Prostate gland (tissue), 2 donors: ENCODE results near the gene SLC10A7.

Source experiments
- CTCF ChIP-seq, 4 experiments: fragments of 200-600 bp in 2 of 4; fragments of 450-650 bp in 2 of 4; sonication (generic) in 2 of 4; IDR thresholded peaks; 1 replicate in 3 of 4; 2 replicates in 1 of 4; pipeline ENCODE4 v1.5.1; 2016 to 2019; ENCODE audit warnings: antibody characterized with exemption in 4 of 4, mild to moderate bottlenecking in 2 of 4, moderate library complexity in 2 of 4
- POLR2A ChIP-seq: fragments of 450-650 bp; IDR thresholded peaks from one replicate; pipeline ENCODE4 v1.6.1; 2016; ENCODE audit warnings: antibody characterized with exemption, mild to moderate bottlenecking
- POLR2AphosphoS5 ChIP-seq: sonication (generic); formaldehyde crosslinking; IDR thresholded peaks from one replicate; pipeline ENCODE4 v1.6.1; 2017; ENCODE audit warnings: antibody characterized with exemption

- TF ChIP-seq CTCF (IDR thresholded peaks at IDR 0.05) (no peak), POLR2A (no peak), POLR2AphosphoS5 (no peak)
These were observed 76.3 kb downstream of the SLC10A7 start for GRCh38 chr4:146445198-146446150.
